ENCODE results near the gene CC2D1B. TPM values are rescaled to one million over a fixed set of nuclear protein-coding genes. Genes with fewer than 3 reads are reported as not detected.

Gene CC2D1B
- total and polyA plus RNA-seq, 9 of the 15 experiments (the other 6 are each of a cell fraction or from before 2014, with no cell fraction given), result 1.2 to 33.6 (median 25.5) TPM

DNA sequence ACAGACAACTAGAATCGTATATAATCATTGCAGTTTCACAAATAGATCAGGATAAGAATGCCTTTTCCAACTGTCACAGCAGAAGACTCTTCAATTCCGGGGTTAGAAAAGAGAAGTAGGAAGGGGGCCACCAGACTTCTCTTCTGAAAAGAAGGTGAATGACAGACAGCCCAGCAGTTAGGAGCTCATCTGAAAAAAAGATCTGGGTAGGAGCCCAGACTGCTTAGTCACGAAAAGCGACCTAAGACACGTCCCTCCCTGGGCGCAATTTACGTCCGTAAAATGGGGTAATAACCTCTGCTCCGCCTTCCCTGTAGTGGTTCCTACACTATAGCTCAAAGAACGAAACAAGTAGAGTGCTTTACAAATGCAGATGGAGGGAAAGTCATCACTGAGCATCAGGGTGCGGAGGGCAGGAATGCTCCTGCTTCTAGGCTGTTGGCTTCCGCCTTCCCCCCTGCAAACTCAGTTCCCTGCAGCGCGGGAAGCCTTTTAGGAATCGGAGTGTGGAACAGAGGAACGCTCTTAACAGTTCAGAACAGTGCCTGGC is 37.6 kb upstream of the CC2D1B start (continued):
- no peak for TF ChIP-seq TFAM (CRISPR knock-in tag; conservative IDR thresholded peaks at IDR 0.05)
- TF ChIP-seq BACH1 (tag; IDR thresholded peaks at IDR 0.05), result peak; percentile 95
- TF ChIP-seq NFE2L1 (tag; IDR thresholded peaks at IDR 0.05; ENCODE audit: borderline replicate concordance, low read depth), result no peak
- TF ChIP-seq C11orf30 (IDR thresholded peaks at IDR 0.05; ENCODE audit: low read depth), result peak; percentile 93
- no peak for TF ChIP-seq ZSCAN32 (CRISPR knock-in tag; IDR thresholded peaks at IDR 0.05)
- 0 out of 4 replicates have a peak, but pooled peaks of 1 of the 2 experiments have one; percentile 65 for TF ChIP-seq ARNT (IDR thresholded peaks at IDR 0.05)
- TF ChIP-seq FOXK1 (CRISPR knock-in tag; IDR thresholded peaks at IDR 0.05; ENCODE audit: borderline replicate concordance), result no peak
- TF ChIP-seq, protein P1, sequence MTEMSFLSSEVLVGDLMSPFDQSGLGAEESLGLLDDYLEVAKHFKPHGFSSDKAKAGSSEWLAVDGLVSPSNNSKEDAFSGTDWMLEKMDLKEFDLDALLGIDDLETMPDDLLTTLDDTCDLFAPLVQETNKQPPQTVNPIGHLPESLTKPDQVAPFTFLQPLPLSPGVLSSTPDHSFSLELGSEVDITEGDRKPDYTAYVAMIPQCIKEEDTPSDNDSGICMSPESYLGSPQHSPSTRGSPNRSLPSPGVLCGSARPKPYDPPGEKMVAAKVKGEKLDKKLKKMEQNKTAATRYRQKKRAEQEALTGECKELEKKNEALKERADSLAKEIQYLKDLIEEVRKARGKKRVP (CRISPR knock-in tag; IDR thresholded peaks at IDR 0.05), result no peak
- TF ChIP-seq ZNF134 (CRISPR knock-in tag; conservative IDR thresholded peaks at IDR 0.05), result no peak
- TF ChIP-seq ZNF384 (IDR thresholded peaks at IDR 0.05; ENCODE audit: low read depth, low read length), result peak; percentile 78
- peak in 1 of 2 experiments; percentile 80; a peak in 2 of 4 replicates for TF ChIP-seq RCOR1 (IDR thresholded peaks at IDR 0.05; ENCODE audit: borderline replicate concordance in 1 of 2, low read depth in 2 of 2, low read length in 2 of 2)
- TF ChIP-seq SMAD4 (CRISPR knock-in tag; conservative IDR thresholded peaks at IDR 0.05), result no peak; the same call in 1 of the 2 replicates
- TF ChIP-seq ZFP30 (CRISPR knock-in tag; IDR thresholded peaks at IDR 0.05; ENCODE audit: borderline replicate concordance), result no peak
- TF ChIP-seq, protein P2, sequence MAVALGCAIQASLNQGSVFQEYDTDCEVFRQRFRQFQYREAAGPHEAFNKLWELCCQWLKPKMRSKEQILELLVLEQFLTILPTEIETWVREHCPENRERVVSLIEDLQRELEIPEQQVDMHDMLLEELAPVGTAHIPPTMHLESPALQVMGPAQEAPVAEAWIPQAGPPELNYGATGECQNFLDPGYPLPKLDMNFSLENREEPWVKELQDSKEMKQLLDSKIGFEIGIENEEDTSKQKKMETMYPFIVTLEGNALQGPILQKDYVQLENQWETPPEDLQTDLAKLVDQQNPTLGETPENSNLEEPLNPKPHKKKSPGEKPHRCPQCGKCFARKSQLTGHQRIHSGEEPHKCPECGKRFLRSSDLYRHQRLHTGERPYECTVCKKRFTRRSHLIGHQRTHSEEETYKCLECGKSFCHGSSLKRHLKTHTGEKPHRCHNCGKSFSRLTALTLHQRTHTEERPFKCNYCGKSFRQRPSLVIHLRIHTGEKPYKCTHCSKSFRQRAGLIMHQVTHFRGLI (CRISPR knock-in tag; IDR thresholded peaks at IDR 0.05), result no peak
- TF ChIP-seq MCM5 (IDR thresholded peaks at IDR 0.05; ENCODE audit: low read depth), result no peak
- TF ChIP-seq, protein P3, sequence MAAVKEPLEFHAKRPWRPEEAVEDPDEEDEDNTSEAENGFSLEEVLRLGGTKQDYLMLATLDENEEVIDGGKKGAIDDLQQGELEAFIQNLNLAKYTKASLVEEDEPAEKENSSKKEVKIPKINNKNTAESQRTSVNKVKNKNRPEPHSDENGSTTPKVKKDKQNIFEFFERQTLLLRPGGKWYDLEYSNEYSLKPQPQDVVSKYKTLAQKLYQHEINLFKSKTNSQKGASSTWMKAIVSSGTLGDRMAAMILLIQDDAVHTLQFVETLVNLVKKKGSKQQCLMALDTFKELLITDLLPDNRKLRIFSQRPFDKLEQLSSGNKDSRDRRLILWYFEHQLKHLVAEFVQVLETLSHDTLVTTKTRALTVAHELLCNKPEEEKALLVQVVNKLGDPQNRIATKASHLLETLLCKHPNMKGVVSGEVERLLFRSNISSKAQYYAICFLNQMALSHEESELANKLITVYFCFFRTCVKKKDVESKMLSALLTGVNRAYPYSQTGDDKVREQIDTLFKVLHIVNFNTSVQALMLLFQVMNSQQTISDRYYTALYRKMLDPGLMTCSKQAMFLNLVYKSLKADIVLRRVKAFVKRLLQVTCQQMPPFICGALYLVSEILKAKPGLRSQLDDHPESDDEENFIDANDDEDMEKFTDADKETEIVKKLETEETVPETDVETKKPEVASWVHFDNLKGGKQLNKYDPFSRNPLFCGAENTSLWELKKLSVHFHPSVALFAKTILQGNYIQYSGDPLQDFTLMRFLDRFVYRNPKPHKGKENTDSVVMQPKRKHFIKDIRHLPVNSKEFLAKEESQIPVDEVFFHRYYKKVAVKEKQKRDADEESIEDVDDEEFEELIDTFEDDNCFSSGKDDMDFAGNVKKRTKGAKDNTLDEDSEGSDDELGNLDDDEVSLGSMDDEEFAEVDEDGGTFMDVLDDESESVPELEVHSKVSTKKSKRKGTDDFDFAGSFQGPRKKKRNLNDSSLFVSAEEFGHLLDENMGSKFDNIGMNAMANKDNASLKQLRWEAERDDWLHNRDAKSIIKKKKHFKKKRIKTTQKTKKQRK (IDR thresholded peaks at IDR 0.05; ENCODE audit: borderline replicate concordance, low read depth, low read length), result no peak
- TF ChIP-seq BHLHE40 (IDR thresholded peaks at IDR 0.05; ENCODE audit: low read length), result no peak
- TF ChIP-seq, protein P4, sequence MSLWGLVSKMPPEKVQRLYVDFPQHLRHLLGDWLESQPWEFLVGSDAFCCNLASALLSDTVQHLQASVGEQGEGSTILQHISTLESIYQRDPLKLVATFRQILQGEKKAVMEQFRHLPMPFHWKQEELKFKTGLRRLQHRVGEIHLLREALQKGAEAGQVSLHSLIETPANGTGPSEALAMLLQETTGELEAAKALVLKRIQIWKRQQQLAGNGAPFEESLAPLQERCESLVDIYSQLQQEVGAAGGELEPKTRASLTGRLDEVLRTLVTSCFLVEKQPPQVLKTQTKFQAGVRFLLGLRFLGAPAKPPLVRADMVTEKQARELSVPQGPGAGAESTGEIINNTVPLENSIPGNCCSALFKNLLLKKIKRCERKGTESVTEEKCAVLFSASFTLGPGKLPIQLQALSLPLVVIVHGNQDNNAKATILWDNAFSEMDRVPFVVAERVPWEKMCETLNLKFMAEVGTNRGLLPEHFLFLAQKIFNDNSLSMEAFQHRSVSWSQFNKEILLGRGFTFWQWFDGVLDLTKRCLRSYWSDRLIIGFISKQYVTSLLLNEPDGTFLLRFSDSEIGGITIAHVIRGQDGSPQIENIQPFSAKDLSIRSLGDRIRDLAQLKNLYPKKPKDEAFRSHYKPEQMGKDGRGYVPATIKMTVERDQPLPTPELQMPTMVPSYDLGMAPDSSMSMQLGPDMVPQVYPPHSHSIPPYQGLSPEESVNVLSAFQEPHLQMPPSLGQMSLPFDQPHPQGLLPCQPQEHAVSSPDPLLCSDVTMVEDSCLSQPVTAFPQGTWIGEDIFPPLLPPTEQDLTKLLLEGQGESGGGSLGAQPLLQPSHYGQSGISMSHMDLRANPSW (CRISPR knock-in tag; IDR thresholded peaks at IDR 0.05), result no peak
- TF ChIP-seq ZBTB7A (IDR thresholded peaks at IDR 0.05; ENCODE audit: borderline replicate concordance, control insufficient read depth, low read depth, low read length), result 0 out of 2 replicates have a peak, but pooled peaks have one; percentile 40
- TF ChIP-seq FOXA1 (IDR thresholded peaks at IDR 0.05; ENCODE audit: borderline replicate concordance), result no peak
- TF ChIP-seq NCOA4 (IDR thresholded peaks at IDR 0.05; ENCODE audit: partially characterized antibody), result no peak
